ENCODE data around the gene ZNF224.
"Not testable (repeated sequence)": the region's sequence is repeated elsewhere in the genome, so short reads cannot be mapped to it uniquely, and the experiment has no call there.

Gene ZNF224

GRCh38 chr19:44093931-44094765 lies at the start of gene ZNF224:
Gene ZNF224 (plus strand): TSS chr19:44094361. CDS start chr19:44097874, 3,513 bp downstream.
- peak; percentile 94 for DNase-seq (ENCODE audit: low spot score)

GRCh38 chr19:44050740-44051649 lies 43.2 kb upstream of the ZNF224 start:
- peak; percentile 54 for DNase-seq (ENCODE audit: low spot score)

GRCh38 chr19:44051650-44052402 lies 42.3 kb upstream of the ZNF224 start, which contains the start of gene ZNF223:
Gene ZNF223 (plus strand): TSS chr19:44052036. CDS start chr19:44055177, 3,141 bp downstream.
- peak; percentile 99 for DNase-seq (ENCODE audit: low spot score)

DNA sequence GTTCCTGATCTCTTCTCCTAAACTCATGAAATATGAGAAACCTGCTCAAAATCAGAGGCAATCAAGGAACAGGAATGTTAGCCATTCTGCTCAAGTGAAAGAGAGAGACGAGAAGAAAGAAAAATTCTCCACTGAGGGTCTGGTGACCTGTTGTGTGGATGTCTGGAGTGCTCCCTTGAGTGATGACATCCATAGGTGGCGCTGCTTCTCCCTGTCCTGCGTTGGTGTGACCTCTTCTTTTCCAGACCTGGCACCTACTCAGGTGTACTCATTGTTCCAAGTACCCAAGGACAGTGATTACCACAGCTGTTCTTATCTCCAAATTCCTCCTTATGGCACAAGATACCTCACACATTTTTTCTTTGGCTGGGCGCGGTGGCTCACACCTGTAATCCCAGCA lies 38.3 kb upstream of the ZNF224 start:
- DNase-seq (ENCODE audit: low spot score) = no peak

DNA sequence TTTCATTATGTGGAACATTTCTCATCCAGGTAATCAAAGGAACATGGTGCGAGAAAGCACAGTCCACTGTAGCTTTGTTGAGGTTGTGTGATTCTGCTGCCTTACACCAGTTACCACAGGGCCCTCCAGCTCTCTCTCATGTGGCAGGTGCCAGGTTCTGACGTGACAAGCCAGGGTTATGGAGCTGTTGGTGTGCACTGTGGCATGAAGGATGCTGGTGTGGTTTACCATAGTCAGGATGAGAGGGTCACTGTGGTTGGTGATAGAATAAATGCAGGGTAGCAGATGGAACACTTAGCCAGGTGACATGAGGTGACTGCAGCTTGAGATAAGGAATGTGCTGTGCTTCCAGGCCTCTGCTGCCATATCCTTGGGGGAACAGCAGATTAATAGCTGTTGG lies 34.9 kb upstream of the ZNF224 start:
- DNase-seq (ENCODE audit: low spot score) = no peak

DNA sequence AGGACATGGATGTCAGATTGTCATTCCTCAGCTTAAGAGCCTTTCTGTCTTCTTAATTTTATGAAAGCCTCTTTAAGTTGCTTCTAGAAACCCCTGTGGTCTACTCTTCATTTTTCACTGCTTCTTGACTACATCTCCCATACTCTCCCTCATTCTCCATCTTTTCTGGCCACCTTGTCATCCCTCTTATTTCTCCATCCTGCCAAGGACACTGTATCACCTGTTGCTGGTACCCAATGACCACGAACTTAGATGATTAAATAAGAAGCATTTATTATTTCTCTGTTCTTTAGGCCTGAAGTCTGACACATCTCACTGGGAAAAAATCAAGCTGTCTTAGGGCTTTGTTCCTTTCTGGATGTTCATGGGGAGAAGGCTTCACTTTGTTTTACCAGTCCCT lies 33.1 kb upstream of the ZNF224 start:
- DNase-seq (ENCODE audit: low spot score) = no peak

DNA sequence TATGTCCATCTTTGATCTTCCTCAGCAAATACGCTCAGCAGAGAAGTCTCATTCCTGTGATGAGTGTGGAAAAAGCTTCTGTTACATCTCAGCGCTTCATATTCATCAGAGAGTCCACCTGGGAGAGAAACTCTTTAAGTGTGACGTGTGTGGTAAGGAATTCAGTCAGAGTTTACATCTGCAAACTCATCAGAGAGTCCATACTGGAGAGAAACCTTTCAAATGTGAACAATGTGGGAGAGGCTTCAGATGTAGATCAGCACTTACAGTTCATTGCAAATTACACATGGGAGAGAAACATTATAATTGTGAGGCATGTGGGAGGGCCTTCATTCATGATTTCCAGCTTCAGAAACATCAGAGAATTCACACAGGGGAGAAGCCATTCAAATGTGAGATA lies 27.9 kb upstream of the ZNF224 start:
- DNase-seq (ENCODE audit: low spot score) = no peak

- no peak for DNase-seq (ENCODE audit: low spot score)
Measured at GRCh38 chr19:44069415-44069814, 24.7 kb upstream of the ZNF224 start.

DNA sequence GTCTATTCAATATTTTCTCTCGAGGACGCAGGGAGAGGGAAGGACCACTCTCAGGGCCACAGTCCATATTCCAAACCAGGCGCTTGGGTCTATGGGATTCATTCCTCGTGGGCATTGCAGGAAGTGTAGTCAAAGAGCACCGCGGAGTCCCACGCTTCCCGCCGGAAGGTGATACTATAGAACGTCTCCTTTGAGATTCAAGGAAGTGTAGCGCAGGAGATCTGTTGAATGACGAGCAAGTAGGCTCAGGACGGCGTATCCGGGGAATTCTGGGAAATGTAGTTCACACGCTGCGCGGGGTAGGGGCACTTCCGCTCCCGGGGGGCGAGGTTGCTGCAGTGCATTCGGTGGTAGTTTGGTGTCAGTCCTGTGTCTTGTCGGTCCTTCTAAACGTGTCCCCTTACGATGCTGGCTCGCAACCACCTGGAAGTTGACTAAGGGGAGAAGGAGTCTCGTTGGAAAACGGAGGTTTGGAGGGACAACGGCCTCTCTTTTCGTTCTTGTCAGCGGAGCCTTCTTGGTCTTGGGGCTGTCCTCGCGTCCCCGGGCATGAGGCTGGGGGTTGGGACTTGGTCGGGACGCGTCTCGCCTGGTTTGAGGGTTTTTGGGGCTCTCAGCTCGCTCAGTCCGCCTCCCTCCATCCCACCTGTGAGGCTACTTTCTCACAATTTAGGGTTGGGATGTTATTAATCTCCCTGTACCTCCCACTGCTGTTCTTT lies 22.2 kb upstream of the ZNF224 start, which contains the start of gene ZNF284:
TSS of gene ZNF284 (plus strand) at position 336 of the 719 bp plus-strand sequence. CDS start 4,231 bp downstream, outside the sequence.
- peak; percentile 92 for DNase-seq (ENCODE audit: low spot score)

DNA sequence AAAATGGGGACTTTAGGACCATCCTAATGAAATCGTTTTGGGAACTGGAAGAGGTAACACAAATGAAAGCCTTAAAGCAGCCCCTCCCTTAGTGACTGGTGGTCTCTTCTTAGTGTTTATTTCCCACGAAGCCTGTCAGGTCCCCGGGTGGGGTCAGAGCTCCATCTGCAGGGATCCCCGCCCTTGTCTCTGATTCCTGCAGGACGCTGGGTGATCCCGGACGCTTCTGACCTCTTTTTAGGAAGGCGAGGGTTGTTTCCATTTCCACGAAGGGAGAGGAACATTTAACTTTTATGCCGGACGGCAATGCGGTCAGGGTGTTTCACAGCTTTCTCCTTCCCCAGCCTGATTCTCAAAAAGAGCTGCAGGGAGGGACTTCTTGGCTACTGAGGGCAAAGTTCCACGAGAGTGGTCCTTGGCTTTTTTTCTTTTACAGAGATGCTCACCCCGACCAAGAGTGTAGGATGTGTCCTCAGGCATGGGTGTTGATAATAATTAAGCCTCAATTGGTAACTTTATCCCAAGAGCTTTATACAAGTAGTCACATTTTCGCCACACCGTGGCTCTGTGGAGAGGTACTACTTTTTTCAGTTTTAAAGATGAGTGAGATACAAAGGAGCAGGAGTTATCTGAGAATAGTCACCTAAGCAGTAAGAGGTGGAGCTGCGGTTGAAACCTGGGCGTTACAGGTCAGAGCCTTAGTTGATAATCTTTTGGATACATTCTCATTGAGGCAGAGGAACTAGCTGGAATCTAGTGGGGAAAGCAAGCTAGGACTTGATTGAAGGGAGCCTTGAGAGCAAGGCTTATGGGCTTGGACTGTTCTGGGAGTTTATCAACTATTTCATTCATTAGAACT lies 21.4 kb upstream of the ZNF224 start:
- DNase-seq (ENCODE audit: low spot score) = no peak

- no peak for DNase-seq (ENCODE audit: low spot score)
Measured at GRCh38 chr19:44076325-44076724, 17.8 kb upstream of the ZNF224 start.

GRCh38 chr19:44092108-44092507 lies 2.1 kb upstream of the ZNF224 start:
- no peak for DNase-seq (ENCODE audit: low spot score)

DNA sequence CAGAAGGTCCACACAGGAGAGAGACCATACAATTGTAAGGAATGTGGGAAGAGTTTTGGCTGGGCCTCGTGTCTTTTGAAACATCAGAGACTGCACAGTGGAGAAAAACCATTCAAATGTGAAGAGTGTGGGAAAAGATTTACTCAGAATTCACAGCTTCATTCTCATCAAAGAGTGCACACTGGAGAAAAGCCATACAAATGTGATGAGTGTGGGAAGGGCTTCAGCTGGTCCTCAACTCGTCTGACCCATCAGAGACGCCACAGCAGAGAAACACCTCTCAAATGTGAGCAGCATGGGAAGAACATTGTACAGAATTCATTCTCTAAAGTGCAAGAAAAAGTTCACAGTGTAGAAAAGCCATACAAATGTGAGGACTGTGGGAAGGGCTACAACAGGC lies 13.6 kb downstream of the ZNF224 start:
- no peak for DNase-seq (ENCODE audit: low spot score)

- no peak for DNase-seq (ENCODE audit: low spot score)
Measured at GRCh38 chr19:44109458-44109857, 15.3 kb downstream of the ZNF224 start.

- peak; percentile 53 for DNase-seq (ENCODE audit: low spot score)
Measured at GRCh38 chr19:44111910-44112463, 17.8 kb downstream of the ZNF224 start.

DNA sequence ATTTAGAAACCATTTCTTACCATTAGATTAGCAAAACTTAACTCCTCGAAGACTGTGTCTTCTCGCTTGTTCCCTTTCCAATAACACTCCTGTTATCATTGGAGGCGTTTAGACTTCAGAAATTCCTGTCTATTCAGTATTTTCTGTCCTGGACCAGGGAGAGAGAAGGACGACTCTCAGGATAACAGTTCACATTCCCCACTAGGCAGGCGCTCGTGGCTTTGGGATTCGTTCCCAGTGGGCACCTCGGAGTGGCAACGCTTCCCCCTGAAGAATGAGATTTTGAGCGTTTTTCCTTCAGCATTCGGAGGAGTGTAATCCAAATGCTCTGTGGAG lies 18.6 kb downstream of the ZNF224 start:
- DNase-seq (ENCODE audit: low spot score) = no peak

DNA sequence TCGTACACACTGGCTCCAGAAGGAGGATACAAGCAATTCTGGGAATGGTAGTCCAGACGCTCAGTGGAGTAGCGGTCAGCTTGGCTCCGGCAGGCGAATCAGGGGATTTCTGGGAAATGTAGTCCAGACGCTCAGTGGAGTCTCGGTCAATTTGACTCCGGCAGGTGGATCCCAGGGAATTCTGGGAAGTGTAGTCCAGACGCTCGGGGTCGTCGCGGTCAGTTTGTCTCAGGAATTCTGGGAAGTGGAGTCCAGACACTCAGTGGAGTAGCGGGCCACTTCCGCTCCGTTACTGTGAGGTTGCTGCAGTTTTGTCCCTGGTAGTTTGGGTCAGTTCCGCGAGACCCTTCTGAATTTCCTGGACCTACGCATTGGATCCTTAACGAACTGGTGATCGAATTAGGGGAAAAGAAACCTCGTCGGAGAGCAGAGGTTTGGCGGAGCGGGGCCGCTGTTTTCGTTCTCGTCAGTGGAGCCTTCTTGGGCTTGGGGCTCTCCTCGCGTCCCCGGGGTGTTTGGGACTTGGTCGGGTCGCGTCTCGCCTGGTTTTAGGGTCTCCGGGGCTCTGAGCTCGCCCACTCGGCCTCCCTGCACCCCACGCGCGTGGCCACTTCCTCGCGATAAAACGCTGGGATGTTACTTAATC lies 19.1 kb downstream of the ZNF224 start, which contains the start of gene ZNF225:
TSS of gene ZNF225 (plus strand) at position 262 of the 646 bp plus-strand sequence. CDS start 2,429 bp downstream, outside the sequence.
- peak; percentile 100 for DNase-seq (ENCODE audit: low spot score)

GRCh38 chr19:44113784-44114390 lies 19.7 kb downstream of the ZNF224 start:
- no peak for DNase-seq (ENCODE audit: low spot score)

DNA sequence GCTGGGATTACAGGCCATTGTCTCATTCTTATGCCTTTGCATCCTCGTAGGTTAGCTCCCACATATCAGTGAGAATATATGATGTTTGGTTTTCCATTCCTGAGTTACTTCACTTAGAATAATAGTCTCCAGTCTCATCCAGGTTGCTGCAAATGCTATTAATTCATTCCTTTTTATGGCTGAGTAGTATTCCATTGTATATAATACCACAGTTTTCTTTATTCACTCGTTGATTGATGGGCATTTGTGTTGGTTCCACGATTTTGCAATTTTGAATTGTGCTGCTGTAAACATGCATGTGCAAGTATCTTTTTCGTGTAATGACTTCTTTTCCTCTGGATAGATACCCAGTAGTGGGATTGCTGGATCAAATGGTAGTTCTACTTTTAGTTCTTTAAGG lies 27.0 kb downstream of the ZNF224 start:
- not testable (repeated sequence) for DNase-seq (ENCODE audit: low spot score)

Data from putamen (tissue), 1 donor.